Ascending aorta (tissue), 2 donors: ENCODE measurements around the gene CD2AP. TPM values are rescaled to one million over a fixed set of nuclear protein-coding genes. Genes with fewer than 3 reads are reported as not detected.

Experiments
- DNase-seq, 2 donors: peaks; one replicate each; pipeline ENCODE4 v3.0.0-alpha.2; 2019; ENCODE audit warnings: low spot score in 2 of 2
- H3K27ac ChIP-seq, 2 donors: fragments of 200-600 bp; sonication (generic); one replicate each; pipeline ENCODE4 v1.5.1; 2016 to 2017; ENCODE audit warnings: mild to moderate bottlenecking in 1 of 2
- H3K27me3 ChIP-seq: fragments of 200-600 bp; sonication (generic); one replicate; pipeline ENCODE4 v1.5.1; 2017
- H3K36me3 ChIP-seq, 2 donors: fragments of 200-600 bp; sonication (generic); one replicate each; pipeline ENCODE4 v1.5.1; 2016
- H3K4me1 ChIP-seq, 2 donors: fragments of 200-600 bp; sonication (generic); one replicate each; pipeline ENCODE4 v1.5.1; 2016 to 2017; ENCODE audit warnings: mild to moderate bottlenecking in 1 of 2
- H3K4me3 ChIP-seq, 2 donors: fragments of 200-600 bp; sonication (generic); one replicate each; pipeline ENCODE4 v1.5.1; 2016 to 2017; ENCODE audit warnings: mild to moderate bottlenecking in 1 of 2
- H3K9me3 ChIP-seq, 2 donors: fragments of 200-600 bp; sonication (generic); one replicate each; pipeline ENCODE4 v1.5.1; 2016
- intact Hi-C: fragments of 100-400 bp; cut with DNase I; formaldehyde crosslinking; loops from one replicate; pipeline ENCODE4 v1.15.1; 2023
- total RNA-seq: library from RNA; depleted of rRNA; stranded (reverse); fragments of >200 nt; gene quantifications from one replicate; pipeline ENCODE4 v1.1.0, GENCODE V29; 2016
- TF ChIP-seq, protein P1 (sequence below), 3 experiments: fragments of 200-600 bp in 2 of 3; fragments of 450-650 bp in 1 of 3; sonication (generic) in 2 of 3; IDR thresholded peaks; one replicate each; pipeline ENCODE4 v1.5.1; 2016 to 2019; ENCODE audit warnings: antibody characterized with exemption in 3 of 3, mild to moderate bottlenecking in 1 of 3, moderate library complexity in 1 of 3

CD2AP gene, protein sequence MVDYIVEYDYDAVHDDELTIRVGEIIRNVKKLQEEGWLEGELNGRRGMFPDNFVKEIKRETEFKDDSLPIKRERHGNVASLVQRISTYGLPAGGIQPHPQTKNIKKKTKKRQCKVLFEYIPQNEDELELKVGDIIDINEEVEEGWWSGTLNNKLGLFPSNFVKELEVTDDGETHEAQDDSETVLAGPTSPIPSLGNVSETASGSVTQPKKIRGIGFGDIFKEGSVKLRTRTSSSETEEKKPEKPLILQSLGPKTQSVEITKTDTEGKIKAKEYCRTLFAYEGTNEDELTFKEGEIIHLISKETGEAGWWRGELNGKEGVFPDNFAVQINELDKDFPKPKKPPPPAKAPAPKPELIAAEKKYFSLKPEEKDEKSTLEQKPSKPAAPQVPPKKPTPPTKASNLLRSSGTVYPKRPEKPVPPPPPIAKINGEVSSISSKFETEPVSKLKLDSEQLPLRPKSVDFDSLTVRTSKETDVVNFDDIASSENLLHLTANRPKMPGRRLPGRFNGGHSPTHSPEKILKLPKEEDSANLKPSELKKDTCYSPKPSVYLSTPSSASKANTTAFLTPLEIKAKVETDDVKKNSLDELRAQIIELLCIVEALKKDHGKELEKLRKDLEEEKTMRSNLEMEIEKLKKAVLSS
- total RNA-seq: 18.9 TPM

DNA sequence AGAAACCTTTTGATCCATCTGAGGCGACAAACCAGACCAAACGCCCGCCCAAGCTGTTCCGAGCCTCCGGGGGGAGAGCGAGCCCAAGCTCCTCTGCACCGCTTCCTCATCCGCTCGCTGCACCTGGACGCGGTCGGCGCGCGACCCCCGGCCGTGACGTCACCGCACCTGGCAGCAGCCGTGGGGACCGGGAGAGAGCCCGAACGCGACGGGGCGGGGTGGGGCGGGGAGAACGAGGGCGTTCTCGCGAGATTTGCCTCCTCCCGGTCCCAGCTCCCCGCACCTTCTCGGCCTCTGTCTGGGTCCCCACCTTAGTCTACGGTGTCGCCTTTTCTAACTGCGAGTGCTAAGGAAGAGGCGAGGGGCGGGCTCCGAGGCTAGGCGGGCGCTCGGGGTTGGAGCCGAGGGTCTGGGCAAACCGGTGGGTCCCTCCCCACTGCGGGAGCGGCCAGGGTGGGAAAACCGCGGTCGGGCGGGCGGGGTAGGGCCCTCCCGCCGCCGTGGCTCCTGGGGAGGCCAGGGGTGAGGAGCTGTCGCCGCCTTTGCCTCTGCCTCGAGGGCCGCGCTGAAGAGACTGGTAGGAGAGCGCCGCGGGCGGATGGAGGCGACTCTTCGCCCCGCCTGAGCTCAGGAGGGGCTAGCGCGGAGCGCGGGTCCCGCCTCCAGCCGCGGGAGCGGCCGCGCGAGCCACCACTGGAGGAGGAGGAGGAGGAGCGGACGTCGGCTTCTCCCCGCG lies at the start of gene CD2AP:
CD2AP (plus strand) TSS at position 293 of the 736 bp plus-strand sequence. CDS start 456 bp downstream, outside the sequence.
- intact Hi-C loops: loop anchor here (2.0 to 10.0 kb wide), 3 partner anchors 40 to 1985 kb away; partner anchors contain the start of genes CENPQ and MMUT

DNA sequence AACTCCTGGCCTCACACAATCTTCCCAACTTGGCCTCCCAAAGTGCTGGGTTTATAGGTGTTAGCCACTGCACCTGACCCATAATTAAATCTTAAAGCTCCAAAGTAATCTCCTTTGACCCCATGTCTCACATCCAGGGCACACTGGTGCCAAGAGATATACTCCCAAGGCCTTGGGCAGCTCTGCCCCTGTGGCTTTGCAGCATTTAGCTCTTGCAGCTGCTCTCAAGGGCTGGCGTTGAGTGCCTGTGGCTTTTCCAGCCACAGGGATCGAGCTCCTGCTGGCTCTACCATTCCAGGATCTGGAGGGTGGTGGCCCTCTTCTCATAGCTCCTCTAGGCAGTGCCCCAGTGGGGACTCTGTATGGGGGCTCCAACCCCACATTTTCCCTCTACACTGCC lies 49.3 kb upstream of the CD2AP start:
- no peaks in the 10 kb centered on the region for H3K9me3 ChIP-seq
- no peak for DNase-seq
- intact Hi-C loops: no loop called here
- no peaks in the 10 kb centered on the region for H3K27me3 ChIP-seq
- H3K4me1 ChIP-seq: no peaks in the 10 kb centered on the region
- no peak overlapping the region for H3K27ac ChIP-seq
- TF ChIP-seq, protein P1, sequence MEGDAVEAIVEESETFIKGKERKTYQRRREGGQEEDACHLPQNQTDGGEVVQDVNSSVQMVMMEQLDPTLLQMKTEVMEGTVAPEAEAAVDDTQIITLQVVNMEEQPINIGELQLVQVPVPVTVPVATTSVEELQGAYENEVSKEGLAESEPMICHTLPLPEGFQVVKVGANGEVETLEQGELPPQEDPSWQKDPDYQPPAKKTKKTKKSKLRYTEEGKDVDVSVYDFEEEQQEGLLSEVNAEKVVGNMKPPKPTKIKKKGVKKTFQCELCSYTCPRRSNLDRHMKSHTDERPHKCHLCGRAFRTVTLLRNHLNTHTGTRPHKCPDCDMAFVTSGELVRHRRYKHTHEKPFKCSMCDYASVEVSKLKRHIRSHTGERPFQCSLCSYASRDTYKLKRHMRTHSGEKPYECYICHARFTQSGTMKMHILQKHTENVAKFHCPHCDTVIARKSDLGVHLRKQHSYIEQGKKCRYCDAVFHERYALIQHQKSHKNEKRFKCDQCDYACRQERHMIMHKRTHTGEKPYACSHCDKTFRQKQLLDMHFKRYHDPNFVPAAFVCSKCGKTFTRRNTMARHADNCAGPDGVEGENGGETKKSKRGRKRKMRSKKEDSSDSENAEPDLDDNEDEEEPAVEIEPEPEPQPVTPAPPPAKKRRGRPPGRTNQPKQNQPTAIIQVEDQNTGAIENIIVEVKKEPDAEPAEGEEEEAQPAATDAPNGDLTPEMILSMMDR (IDR thresholded peaks at IDR 0.05): no peak
- no peaks in the 10 kb centered on the region for H3K36me3 ChIP-seq
- H3K4me3 ChIP-seq: no peak overlapping the region

More for the DNA sequence above, at the start of gene CD2AP:
- H3K4me1 ChIP-seq: peaks cover 0 to 3% of the 10 kb centered on the region in 2 donors
- H3K36me3 ChIP-seq: no peaks in the 10 kb centered on the region
- no peaks in the 10 kb centered on the region for H3K27me3 ChIP-seq
- peak within 1 kb of the TSS; percentile 85 to 96 for H3K4me3 ChIP-seq
- H3K9me3 ChIP-seq: no peaks in the 10 kb centered on the region
- TF ChIP-seq, protein P1 (IDR thresholded peaks at IDR 0.05): peak in 1 of 3 experiments; percentile 24
- peak within 1 kb of the TSS; percentile 98 for H3K27ac ChIP-seq
- DNase-seq: peak; percentile 53 to 89

DNA sequence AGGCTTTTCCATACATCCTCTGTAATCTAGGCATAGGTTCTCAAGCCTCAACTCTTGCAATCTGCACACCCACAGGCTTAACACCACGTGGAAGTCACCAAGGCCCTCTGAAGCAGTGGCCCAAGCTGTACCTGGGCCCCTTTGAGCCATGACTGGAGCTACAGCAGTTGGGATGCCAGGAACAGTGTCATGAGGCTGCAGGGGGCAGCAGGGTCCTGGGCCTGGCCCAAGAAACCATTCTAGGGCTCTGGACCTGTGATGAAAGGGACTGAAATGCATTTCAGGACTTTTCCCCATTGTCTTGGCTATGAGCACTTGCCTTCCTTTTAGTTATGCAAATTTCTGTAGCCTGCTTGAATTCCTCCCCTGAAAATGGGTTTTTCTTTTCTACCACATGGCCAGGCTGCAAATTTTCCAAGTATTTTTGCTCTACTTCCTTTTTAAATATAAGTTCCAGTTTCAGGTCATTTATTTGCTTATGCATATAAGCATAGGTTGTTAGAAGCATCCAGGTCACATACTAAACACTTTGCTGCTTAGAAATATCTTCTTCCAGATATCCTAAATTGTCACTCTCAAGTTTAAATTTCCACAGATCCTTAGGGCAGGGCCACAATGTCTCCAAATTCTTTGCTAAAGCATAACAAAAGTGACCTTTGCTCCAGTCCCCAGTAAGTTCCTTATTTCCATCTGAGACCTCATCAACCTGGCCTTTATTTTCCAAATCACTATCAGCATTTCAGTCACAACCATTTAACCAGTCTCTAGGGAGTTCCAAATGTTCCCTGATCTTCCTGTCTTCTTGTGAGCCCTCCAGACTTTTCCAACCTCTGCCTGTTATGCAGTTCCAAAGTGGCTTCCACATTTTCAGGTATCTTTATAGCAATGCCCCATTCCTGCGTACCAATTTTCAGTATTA lies 48.6 kb upstream of the CD2AP start:
- no peak overlapping the region for H3K4me3 ChIP-seq
- no peaks in the 10 kb centered on the region for H3K9me3 ChIP-seq
- TF ChIP-seq, protein P1 (IDR thresholded peaks at IDR 0.05): no peak
- intact Hi-C loops: no loop called here
- no peaks in the 10 kb centered on the region for H3K4me1 ChIP-seq
- no peaks in the 10 kb centered on the region for H3K36me3 ChIP-seq
- H3K27ac ChIP-seq: no peak overlapping the region
- no peak for DNase-seq
- H3K27me3 ChIP-seq: no peaks in the 10 kb centered on the region

DNA sequence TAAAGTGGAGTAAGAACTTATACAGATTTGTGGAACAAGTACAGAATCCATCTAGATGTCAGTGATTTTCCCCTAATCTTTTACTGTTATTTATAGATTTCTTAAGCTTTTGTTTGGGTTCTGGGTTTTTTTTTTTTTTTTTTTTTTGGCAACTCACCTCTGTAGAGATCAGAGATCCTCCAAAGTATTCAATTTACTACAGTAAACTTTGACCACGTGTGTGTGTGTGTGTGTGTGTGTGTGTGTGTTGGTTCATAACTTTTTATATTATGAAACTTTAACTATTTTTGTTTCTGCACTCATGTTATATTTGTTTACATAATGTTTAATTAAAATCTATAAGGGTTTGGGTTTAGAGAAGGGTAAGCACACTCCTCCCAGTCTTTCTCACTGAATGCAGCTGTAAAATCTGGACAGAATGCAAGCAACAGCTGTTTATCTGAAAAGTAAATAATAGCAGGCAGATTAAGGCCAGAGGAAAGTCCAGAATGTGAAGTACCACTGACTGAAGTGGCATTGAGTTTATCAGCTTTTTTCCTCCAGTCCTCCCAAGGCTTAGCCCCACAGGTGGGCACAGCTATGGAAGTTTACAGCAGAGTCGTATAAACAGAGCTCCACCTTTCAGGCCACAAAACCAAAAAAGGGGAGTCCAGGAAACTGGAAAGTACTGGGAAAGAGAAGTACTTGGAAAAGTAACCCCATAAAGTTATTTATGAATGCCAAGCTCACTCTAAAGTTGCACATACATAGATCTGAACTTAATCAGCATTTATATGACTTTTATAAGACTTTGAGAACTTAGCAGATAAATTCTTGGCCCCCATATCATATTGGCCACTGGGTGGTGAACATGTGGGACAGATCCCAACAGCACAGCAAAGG lies 43.0 kb upstream of the CD2AP start:
- no peak overlapping the region for H3K4me3 ChIP-seq
- no peaks in the 10 kb centered on the region for H3K36me3 ChIP-seq
- DNase-seq: no peak
- no peaks in the 10 kb centered on the region for H3K9me3 ChIP-seq
- H3K4me1 ChIP-seq: no peaks in the 10 kb centered on the region
- H3K27ac ChIP-seq: no peak overlapping the region
- TF ChIP-seq, protein P1 (IDR thresholded peaks at IDR 0.05): no peak
- H3K27me3 ChIP-seq: no peaks in the 10 kb centered on the region
- intact Hi-C loops: no loop called here
